HG03196 (cell line): ENCODE measurements around the gene CAMSAP3.

Source experiments
- ATAC-seq: cut with Tn5 transposase; IDR thresholded peaks from one replicate; pipeline ENCODE4 v1.9.1; 2021; ENCODE audit not compliant: unreplicated experiment

The CAMSAP3 gene

DNA sequence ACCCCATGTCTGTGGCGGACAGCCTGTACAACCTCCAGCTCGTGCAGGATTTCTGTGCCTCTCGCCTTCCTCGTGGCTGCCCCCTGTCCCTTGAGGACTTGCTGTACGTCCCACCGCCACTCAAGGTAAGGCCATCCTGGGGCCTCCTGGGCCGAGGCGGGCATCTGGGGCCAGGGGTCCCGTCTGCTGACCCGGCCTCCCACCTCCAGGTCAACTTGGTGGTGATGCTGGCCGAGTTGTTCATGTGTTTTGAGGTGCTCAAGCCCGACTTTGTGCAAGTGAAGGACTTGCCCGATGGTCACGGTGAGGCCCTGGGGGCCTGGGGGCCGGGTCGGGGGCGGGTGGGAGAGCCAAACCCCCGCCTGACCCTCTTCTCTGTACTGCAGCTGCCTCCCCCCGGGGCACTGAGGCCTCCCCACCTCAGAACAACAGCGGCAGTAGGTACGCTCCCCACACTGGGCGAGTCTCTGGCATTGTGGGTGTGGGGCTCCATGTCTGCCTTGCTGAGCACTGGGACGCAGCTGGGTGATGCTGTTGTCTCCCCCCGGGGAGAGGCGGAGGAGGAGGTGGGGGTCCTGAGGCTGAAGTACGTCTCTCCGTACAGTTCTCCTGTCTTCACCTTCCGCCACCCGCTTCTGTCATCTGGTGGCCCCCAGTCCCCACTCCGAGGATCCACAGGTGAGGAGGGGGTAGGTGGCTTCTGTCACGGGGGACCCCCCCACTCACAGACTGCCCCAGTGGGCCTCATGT is 15.0 kb downstream of the CAMSAP3 start:
- no peak for ATAC-seq

GRCh38 chr19:7611541-7612279 is 16.0 kb downstream of the CAMSAP3 start:
- ATAC-seq = no peak

DNA sequence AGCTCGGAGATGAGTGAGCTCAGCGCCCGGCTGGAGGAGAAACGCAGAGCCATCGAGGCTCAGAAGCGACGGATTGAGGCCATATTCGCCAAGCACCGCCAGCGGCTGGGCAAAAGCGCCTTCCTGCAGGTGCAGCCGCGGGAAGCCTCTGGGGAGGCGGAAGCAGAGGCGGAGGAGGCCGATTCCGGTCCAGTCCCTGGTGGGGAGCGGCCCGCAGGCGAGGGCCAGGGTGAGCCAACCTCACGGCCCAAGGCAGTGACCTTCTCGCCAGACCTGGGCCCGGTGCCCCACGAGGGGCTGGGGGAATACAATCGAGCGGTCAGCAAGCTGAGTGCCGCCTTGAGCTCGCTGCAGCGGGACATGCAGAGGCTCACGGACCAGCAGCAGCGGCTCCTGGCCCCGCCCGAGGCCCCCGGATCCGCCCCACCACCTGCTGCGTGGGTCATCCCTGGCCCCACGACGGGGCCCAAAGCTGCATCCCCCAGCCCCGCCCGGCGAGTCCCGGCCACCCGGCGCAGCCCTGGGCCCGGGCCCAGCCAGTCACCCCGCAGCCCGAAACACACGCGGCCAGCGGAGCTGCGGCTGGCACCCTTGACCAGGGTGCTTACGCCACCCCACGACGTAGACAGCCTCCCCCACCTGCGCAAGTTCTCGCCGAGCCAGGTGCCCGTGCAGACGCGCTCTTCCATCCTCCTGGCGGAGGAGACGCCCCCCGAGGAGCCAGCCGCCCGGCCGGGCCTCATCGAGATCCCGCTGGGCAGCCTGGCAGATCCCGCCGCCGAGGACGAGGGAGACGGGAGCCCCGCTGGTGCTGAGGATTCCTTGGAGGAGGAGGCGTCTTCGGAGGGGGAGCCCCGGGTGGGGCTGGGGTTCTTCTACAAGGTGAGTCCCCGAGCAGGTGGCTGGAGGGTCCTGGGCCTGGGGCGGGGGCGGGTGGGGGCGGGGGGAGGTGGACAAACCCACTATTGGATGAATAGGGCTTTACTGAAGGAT is 16.9 kb downstream of the CAMSAP3 start:
- no peak for ATAC-seq

DNA sequence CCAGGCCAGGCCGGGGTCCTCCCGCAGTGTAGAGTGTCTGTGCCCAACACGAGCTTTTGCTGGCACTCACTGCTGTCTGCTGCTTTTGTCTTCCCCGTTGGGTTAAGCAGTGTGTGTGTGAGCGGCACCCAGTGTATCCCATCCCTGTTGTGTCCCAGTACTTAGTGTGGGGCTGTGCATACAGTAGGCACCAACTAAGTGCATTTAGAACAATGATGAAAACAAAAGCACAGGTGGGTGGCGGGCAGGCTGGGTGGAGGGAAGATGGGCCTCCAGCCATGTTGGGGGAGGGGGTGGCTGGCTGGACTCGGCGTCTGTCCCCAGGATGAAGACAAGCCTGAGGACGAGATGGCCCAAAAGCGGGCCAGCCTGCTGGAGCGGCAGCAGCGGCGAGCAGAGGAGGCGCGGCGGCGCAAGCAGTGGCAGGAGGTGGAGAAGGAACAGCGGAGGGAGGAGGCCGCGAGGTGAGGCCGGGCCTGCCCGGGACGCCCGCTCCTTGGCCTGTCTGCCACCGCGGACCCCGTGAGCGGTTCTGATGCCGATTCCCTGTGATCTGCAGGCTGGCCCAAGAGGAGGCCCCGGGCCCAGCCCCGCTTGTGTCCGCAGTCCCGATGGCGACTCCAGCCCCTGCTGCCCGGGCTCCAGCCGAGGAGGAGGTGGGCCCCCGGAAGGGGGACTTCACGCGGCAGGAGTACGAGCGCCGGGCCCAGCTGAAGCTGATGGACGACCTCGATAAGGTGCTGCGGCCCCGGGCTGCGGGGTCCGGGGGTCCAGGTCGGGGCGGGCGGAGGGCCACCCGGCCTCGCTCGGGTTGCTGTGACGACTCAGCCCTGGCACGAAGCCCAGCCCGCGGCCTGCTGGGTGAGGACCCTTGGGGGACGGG is 19.4 kb downstream of the CAMSAP3 start:
- no peak for ATAC-seq

DNA sequence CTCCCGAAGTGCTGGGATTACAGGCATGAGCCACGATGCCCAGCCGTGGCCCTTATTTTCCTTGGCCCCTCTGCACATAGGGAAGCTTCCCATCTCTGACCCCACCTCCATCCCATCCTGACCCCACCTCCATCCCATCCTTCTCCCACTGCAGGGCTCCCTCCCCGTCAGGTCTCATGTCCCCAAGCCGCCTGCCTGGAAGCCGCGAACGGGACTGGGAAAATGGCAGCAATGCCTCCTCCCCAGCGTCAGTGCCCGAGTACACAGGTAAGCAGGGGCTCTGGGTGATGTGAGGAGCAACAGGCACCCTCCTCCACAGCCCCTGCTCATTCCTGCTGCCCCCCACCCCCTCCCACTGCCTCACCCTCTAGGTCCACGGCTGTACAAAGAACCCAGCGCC is 21.5 kb downstream of the CAMSAP3 start:
- no peak for ATAC-seq

GRCh38 chr19:7617735-7618134 is 22.1 kb downstream of the CAMSAP3 start:
- no peak for ATAC-seq

- no peak for ATAC-seq
Measured at GRCh38 chr19:7618348-7618747, 22.7 kb downstream of the CAMSAP3 start.

- no peak for ATAC-seq
Measured at GRCh38 chr19:7618771-7619510, 23.3 kb downstream of the CAMSAP3 start.

GRCh38 chr19:7619671-7620441 is 24.2 kb downstream of the CAMSAP3 start:
- no peak for ATAC-seq

DNA sequence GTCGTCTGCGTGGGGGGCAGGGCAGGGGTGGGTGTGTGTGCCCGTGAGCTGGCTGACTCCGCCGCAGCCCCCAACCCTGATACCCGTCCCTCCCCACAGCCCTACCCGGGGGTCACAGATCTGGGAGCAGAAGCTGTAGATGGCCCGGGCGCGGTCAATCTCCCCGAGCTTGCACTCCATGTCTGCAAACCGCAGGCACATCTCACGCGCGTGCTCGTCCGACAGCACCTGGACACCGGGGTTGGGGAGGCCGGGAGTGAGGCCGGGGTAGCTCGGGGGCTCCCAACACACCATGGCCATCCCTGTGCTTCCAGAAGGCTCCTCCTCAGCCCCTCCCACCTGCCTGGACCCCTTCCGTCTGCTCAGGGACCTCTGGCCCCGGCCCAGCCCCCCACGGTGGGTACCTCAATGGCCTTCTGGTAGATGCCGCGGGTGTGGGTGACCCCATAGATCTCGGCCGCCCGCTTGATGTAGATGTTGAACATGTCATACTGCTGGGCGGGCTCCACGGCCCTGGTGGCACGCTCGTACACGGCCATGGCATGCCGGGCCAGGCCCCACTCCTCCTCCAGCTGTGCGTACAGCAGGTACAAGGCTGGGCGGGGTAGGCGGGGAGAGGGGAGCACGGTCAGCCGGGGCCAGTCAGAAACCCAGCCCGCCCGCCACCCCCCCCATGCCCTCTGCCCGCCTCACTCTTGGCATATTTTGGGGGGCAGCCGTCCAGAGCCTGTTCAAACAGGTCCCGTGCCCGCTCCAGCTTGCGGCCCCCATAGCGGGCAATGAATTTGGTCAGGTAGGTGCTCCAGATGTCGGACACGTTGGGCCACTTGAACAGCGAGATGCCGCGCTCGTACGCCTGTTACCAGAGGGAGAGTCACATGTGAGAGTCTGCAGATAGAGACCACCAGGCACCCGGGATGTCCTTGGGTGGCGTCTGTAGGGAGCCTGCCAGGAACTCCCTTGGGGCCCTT is 25.1 kb downstream of the CAMSAP3 start:
- ATAC-seq = no peak

DNA sequence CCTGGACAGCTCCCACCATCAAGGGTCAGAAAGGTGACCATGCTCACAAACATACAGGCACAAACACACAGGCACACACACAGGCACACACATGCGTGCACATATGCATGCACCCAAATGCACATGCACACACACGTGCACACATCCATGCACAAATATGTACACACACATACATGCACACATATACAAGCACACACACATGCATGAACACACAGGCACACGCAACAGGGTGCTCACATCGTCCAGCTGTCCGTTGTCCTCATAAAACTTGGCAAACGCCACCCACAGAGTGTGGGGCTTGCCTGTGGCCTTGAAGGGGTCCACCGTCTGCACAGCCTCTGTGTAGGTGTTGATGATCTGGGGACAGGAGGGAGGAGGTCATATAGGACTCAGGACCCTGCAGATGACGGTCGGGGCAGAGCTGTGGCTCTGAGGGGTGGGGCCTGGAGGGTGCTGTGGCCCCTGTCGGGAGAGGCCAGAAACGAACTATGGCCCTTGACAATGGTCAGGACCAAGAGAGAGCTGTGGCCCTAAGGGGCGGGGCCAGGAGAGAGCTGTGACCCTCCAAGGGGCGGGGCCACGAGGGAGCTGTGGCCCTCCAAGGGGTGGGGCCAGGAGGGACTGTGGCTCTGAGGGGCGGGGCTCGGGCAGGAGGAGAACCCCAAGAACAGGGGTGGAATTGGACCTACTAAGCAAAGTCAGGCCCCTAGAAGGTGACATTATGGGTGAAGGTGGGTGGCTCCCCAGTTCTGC is 27.4 kb downstream of the CAMSAP3 start:
- ATAC-seq = no peak

DNA sequence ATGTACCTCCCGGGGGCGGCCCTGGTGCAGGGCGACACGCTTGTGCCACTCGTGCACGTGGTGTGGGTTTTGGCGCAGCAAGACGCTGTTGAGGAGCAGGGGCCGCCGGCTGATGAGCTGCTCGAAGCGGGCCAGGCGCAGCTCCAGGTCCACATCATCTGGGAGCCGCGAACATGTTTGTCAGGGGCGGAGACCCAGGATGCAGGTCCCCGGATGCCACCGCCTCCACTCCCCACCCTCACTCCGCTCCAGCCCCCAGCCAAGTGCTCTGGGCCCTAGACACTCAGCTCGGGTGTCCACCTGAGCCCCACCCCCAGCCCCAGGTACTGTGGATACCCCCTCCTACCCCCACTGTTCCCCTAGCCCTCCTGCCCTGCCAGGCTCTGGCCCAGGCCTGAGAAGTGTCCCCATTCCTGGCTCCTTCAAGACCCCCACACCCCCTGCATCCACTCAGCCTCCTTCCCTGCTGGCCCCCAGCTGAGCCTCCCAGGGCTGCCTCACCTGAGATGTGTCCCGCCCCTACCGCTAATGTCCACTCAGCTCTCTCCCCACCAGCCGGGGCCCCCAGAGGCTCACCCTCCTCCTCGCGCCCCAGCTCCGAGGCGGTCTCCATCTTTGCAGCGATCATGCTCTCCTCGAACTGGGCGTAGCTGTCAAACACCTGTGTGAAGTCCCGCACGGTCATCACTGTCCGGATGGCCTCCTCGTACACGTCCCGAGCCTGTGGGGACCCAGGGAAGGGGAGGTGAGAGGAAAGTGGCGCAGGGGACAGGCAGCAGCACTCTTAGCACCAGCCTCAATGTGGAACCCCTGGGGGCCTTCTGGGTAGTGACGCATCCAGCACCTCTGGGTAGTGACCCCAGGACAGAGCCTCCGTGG is 28.3 kb downstream of the CAMSAP3 start:
- ATAC-seq = no peak

DNA sequence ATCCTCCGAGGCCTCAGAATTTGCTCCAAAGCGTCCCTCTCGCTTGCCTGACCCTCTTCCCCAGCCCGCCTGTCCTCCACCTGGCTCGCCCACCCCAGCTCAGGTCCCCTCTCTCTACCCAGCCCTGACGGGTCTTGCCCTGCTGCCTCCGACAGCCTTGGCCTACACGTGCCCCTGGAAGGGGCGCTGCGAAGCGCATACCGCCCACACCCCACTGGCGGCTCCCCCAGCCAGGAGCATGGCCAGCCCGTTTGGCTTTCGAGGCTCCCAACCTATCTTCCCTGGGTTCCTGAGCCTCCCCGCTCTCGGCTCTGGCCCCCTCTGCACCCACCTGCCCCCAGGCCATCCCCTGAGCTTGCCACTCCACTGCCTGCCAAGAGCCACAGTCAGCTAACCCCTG is 29.1 kb downstream of the CAMSAP3 start:
- no peak for ATAC-seq

DNA sequence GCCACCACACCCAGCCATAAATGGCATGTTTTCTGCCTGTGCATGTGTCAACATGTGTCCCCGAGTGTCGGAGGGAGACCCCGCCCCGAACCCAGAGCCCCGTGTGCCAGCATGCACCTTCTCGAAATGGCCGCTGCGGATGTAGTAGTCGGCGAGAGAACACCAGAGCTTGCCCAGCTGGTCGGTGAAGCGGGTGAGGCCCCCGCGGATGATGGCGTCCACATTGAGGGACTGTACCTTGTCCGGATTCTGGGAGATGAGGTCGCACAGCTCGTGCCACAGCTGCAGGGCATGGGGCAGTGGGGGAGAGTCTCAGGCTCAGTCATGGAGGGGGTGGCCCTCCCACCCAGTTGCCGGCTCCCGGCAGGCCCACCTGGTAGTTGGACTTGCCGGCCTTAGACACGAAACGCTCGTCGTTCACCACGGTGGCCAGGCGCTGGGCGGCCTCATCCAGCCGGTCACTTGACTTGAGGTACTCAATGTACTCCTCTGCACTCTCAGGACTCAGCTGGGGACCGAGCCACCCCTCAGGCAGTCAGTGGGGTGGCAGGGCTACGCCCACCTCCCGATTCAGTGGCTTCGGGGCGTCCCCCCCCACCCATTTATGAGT is 30.2 kb downstream of the CAMSAP3 start:
- ATAC-seq = no peak

DNA sequence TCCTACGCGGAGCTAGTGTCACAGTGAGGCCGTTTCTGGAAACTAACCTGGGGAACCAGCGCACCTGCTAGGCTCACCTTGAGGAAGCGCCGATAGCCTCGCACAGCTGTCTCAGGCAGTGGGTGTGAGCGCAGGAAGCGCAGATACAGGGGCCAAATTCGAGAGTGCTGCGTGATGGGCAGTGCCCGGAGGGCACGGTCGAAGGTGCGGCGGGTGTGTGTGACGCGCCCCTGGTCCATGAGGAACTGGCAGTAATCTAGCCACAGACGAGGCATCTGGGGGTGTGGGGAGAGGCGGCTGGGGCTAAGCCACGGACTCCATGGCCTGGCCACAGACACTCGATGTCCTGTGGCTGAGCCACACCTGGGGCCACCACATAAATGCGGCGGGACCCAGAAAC is 31.5 kb downstream of the CAMSAP3 start:
- ATAC-seq = no peak
